ENCODE data around the gene TULP1.

TULP1 gene

GRCh38 chr6:35487658-35488516 lies 24.8 kb downstream of the TULP1 start:
- Histone ChIP-seq H3K4ac (ENCODE audit: low read depth in 1 of 2, low read length in 2 of 2) (no peak overlapping the region), H3K27me3 (ENCODE audit: control insufficient read depth in 1 of 2, insufficient read depth in 1 of 2, low read length in 2 of 2) (no peaks in the 10 kb centered on the region), H2BK5ac (ENCODE audit: low read depth, low read length, poor library complexity, severe bottlenecking) (no peak overlapping the region), H2AK5ac (ENCODE audit: low read length, severe bottlenecking) (peak overlapping the region; percentile 82), H2BK15ac (ENCODE audit: low read depth, poor library complexity, severe bottlenecking) (peak overlapping the region; percentile 50), H2AFZ (ENCODE audit: low read depth, low read length) (no peak overlapping the region), H3K9ac (ENCODE audit: low read length) (no peak overlapping the region), H3K14ac (ENCODE audit: low read length in 2 of 2) (peak overlapping the region in 1 of 2 experiments; percentile 50), H3K36me3 (ENCODE audit: control insufficient read depth in 1 of 2, insufficient read depth in 2 of 2, low read depth in 1 of 2, low read length in 2 of 2) (peaks cover 19 to 36% of the 10 kb centered on the region in 2 experiments), H2BK120ac (ENCODE audit: low read depth, low read length) (no peak overlapping the region), H3K79me1 (replicated peaks; ENCODE audit: low read length, poor library complexity, severe bottlenecking) (peaks cover 28% of the 10 kb centered on the region), H3K4me3 (ENCODE audit: insufficient read depth in 1 of 2, low read depth in 1 of 2, low read length in 2 of 2) (no peak overlapping the region), H3K9me3 (ENCODE audit: control insufficient read depth, low read length) (no peaks in the 10 kb centered on the region), H3K23ac (ENCODE audit: low read length in 2 of 2) (no peak overlapping the region), H4K8ac (ENCODE audit: low read length) (no peak overlapping the region), H3K4me2 (ENCODE audit: low read length, poor library complexity, severe bottlenecking) (no peak overlapping the region), H3K18ac (ENCODE audit: low read depth in 1 of 2, low read length in 2 of 2) (peak overlapping the region; percentile 16 to 58), H3K27ac (ENCODE audit: low read length, poor library complexity, severe bottlenecking) (peak overlapping the region; percentile 65), H3K4me1 (ENCODE audit: control insufficient read depth, insufficient read depth, low read depth, low read length) (peaks cover 86% of the 10 kb centered on the region), H4K91ac (ENCODE audit: low read length) (peak overlapping the region; percentile 63), H2BK12ac (ENCODE audit: low read length in 2 of 2) (peak overlapping the region; percentile 53 to 66)
- no peak for DNase-seq
- 43% methylated on average over 8 of the region's 9 CpGs for WGBS

GRCh38 chr6:35486005-35486925 lies 26.4 kb downstream of the TULP1 start:
- Histone ChIP-seq H3K27ac (ENCODE audit: low read length, poor library complexity, severe bottlenecking) (peak overlapping the region; percentile 82), H3K9me3 (ENCODE audit: control insufficient read depth, low read length) (no peaks in the 10 kb centered on the region), H3K14ac (ENCODE audit: low read length in 2 of 2) (peak overlapping the region in 1 of 2 experiments; percentile 73), H3K9ac (ENCODE audit: low read length) (peak overlapping the region; percentile 63), H3K4me2 (ENCODE audit: low read length, poor library complexity, severe bottlenecking) (no peak overlapping the region), H3K79me1 (replicated peaks; ENCODE audit: low read length, poor library complexity, severe bottlenecking) (peaks cover 35% of the 10 kb centered on the region), H2BK120ac (ENCODE audit: low read depth, low read length) (no peak overlapping the region), H2BK12ac (ENCODE audit: low read length in 2 of 2) (peak overlapping the region; percentile 39 to 83), H2BK15ac (ENCODE audit: low read depth, poor library complexity, severe bottlenecking) (peak overlapping the region; percentile 61), H2AK5ac (ENCODE audit: low read length, severe bottlenecking) (peak overlapping the region; percentile 98), H3K4me1 (ENCODE audit: control insufficient read depth, insufficient read depth, low read depth, low read length) (peaks cover 71% of the 10 kb centered on the region), H3K4ac (ENCODE audit: low read depth in 1 of 2, low read length in 2 of 2) (peak overlapping the region; percentile 26 to 88), H2BK5ac (ENCODE audit: low read depth, low read length, poor library complexity, severe bottlenecking) (peak overlapping the region; percentile 5), H3K18ac (ENCODE audit: low read depth in 1 of 2, low read length in 2 of 2) (peak overlapping the region; percentile 71 to 81), H3K23ac (ENCODE audit: low read length in 2 of 2) (peak overlapping the region in 1 of 2 experiments; percentile 20), H4K8ac (ENCODE audit: low read length) (peak overlapping the region; percentile 83), H3K4me3 (ENCODE audit: insufficient read depth in 1 of 2, low read depth in 1 of 2, low read length in 2 of 2) (peak overlapping the region in 1 of 2 experiments; percentile 13), H4K91ac (ENCODE audit: low read length) (peak overlapping the region; percentile 40), H3K27me3 (ENCODE audit: control insufficient read depth in 1 of 2, insufficient read depth in 1 of 2, low read length in 2 of 2) (no peaks in the 10 kb centered on the region), H3K36me3 (ENCODE audit: control insufficient read depth in 1 of 2, insufficient read depth in 2 of 2, low read depth in 1 of 2, low read length in 2 of 2) (peaks cover 32 to 47% of the 10 kb centered on the region in 2 experiments), H2AFZ (ENCODE audit: low read depth, low read length) (no peak overlapping the region)
- WGBS: 53% methylated on average over 60 of the region's 61 CpGs
- peak; percentile 60 for DNase-seq

GRCh38 chr6:35485402-35485877 lies 27.3 kb downstream of the TULP1 start:
- peaks cover 40% of the 10 kb centered on the region for H3K79me1 ChIP-seq (replicated peaks; ENCODE audit: low read length, poor library complexity, severe bottlenecking)
- peak; percentile 59 for DNase-seq
- H2BK12ac ChIP-seq (ENCODE audit: low read length in 2 of 2): peak overlapping the region; percentile 93
- H3K9ac ChIP-seq (ENCODE audit: low read length): peak overlapping the region; percentile 63
- peaks cover 39 to 53% of the 10 kb centered on the region in 2 experiments for H3K36me3 ChIP-seq (ENCODE audit: control insufficient read depth in 1 of 2, insufficient read depth in 2 of 2, low read depth in 1 of 2, low read length in 2 of 2)
- peak overlapping the region in 1 of 2 experiments; percentile 13 for H3K4me3 ChIP-seq (ENCODE audit: insufficient read depth in 1 of 2, low read depth in 1 of 2, low read length in 2 of 2)
- H3K14ac ChIP-seq (ENCODE audit: low read length in 2 of 2): peak overlapping the region in 1 of 2 experiments; percentile 44
- H3K4me1 ChIP-seq (ENCODE audit: control insufficient read depth, insufficient read depth, low read depth, low read length): peaks cover 63% of the 10 kb centered on the region
- peak overlapping the region; percentile 26 to 88 for H3K4ac ChIP-seq (ENCODE audit: low read depth in 1 of 2, low read length in 2 of 2)
- no peak overlapping the region for H3K4me2 ChIP-seq (ENCODE audit: low read length, poor library complexity, severe bottlenecking)
- H2AK5ac ChIP-seq (ENCODE audit: low read length, severe bottlenecking): peak overlapping the region; percentile 98
- peak overlapping the region; percentile 44 for H4K91ac ChIP-seq (ENCODE audit: low read length)
- H3K18ac ChIP-seq (ENCODE audit: low read depth in 1 of 2, low read length in 2 of 2): peak overlapping the region; percentile 56 to 96
- H3K23ac ChIP-seq (ENCODE audit: low read length in 2 of 2): peak overlapping the region in 1 of 2 experiments; percentile 81
- H2BK15ac ChIP-seq (ENCODE audit: low read depth, poor library complexity, severe bottlenecking): peak overlapping the region; percentile 91
- no peak overlapping the region for H2AFZ ChIP-seq (ENCODE audit: low read depth, low read length)
- H4K8ac ChIP-seq (ENCODE audit: low read length): peak overlapping the region; percentile 83
- peak overlapping the region; percentile 82 for H3K27ac ChIP-seq (ENCODE audit: low read length, poor library complexity, severe bottlenecking)
- H2BK5ac ChIP-seq (ENCODE audit: low read depth, low read length, poor library complexity, severe bottlenecking): peak overlapping the region; percentile 51
- no peak overlapping the region for H2BK120ac ChIP-seq (ENCODE audit: low read depth, low read length)
- WGBS: 23% methylated on average over 11 of the region's 11 CpGs
- no peaks in the 10 kb centered on the region for H3K27me3 ChIP-seq (ENCODE audit: control insufficient read depth in 1 of 2, insufficient read depth in 1 of 2, low read length in 2 of 2)
- no peaks in the 10 kb centered on the region for H3K9me3 ChIP-seq (ENCODE audit: control insufficient read depth, low read length)
